Measurements from ENCODE around the gene SORCS3. TPM values are rescaled to one million over a fixed set of nuclear protein-coding genes. Genes with fewer than 3 reads are reported as not detected.
A peak's percentile ranks its signal among the peaks of the same experiment; 100 is the strongest.

SORCS3 gene
- polyA plus RNA-seq, 1 donor = not detected

DNA sequence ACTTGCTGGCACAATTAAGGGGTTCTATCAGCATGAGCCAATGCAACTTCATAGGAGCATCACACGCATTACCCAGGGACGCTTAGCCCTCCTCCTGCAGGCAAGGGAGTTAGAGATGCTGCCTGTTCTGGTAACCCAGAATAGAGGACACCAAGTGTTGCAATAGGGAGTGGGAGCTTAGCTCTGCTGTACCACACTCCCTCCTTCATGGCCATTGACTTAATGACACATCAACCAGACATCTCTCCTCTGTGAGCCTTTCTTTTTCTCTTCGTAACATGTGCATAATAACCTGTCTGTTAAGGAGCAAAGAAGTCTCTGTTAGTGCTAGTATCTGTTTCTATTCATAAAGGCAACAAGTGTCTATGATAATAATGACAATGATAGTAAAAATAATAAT, 282.4 kb downstream of the SORCS3 start:
- no peak for DNase-seq

DNA sequence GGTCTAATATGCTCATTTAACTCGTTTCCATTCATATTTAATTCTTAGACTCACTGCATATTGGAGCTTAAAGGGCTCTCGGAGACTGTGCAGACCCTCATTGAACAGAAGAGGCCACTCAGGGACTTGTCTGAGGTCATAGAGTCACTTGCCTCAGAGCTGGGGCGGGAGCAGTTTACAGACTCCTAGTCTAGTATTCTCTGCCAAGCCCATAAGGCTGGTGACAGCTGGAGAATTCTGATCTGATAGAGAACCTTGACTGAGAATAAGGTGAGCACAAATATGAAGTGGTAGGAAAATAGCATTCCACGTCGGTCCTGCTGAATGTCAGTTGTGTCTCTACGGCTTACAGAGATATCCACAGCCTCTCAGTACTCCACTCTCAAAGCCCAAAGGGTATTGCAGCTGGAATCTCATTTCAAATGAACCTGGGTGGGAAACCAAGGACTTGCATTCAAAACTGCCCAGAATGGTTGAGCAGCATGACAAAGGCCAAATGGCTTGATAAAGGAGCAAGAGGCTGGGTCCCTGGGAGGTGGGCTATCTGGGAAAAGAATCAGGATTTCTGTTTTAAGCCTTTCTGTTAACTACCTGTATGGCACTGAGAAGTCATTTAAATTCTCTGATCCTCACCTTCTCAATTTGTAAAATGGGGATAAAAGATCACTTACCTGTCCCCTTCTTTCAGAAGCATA, 283.2 kb downstream of the SORCS3 start:
- DNase-seq = no peak

GRCh38 chr10:104925232-104925851, 284.3 kb downstream of the SORCS3 start:
- no peak for DNase-seq

DNA sequence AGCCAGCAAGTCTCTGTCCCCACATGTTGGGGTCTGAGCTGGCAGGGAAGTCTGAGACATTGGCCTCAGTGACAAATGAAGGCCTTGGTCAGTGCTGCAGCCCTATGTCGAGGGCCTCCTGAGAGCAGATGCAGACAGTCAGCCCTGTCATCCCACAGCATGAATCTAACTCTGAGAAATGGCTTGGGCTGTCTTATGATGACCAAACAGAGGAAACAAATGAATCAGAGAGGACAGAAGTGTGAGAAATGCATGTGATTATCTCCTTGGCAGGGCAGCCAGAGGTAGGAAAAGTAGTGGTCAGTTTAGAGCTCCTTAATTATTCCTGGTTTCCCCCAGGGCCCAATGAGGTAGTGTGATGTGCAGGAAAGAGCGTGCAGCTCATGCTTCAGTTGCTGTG, 287.6 kb downstream of the SORCS3 start:
- no peak for DNase-seq

GRCh38 chr10:104931612-104932134, 290.6 kb downstream of the SORCS3 start:
- DNase-seq = peak; percentile 6

GRCh38 chr10:104935656-104936055, 294.6 kb downstream of the SORCS3 start:
- DNase-seq = no peak

DNA sequence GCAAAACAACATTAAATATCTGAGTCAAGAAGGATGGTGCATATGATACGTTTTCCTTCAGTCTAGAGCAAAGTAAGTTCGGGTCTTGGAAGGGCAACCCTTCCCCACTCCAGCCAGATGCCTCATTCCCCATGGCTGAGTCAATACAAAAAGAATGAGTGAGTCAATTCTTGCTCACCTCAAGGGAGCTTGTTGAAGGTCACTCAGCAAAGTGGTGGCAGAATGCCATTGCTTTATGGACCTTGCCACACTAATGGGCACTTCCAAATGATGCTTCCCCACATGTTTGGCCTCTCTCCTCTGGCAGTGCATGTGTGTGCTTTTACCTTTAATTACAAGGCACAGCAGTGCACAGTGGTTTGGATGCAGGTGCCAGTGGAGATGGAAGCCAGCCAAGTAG, 296.5 kb downstream of the SORCS3 start:
- DNase-seq = no peak

DNA sequence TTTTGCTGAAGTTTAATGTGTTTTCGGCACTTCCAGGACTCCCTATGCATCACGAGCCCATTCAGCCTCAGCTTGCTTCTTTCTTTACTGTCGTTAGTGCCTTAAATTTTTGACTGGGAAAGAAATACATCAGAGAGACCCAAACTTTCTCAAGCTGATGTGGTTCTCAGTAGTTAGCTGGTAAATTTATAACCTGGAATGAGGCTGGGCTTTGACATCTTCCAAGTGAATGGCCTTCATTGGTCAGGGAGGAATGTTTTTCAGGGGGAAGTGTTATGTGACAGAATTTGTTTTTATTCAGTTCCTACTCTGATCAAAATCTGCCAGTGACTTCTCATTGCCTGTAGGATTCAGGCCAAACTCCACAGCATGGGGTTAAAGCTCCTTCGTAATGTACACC, 296.9 kb downstream of the SORCS3 start:
- no peak for DNase-seq

- no peak for DNase-seq
These were observed 300.6 kb downstream of the SORCS3 start for GRCh38 chr10:104941662-104942061.

GRCh38 chr10:104947314-104947713, 306.2 kb downstream of the SORCS3 start:
- no peak for DNase-seq

GRCh38 chr10:104957178-104957841, 316.2 kb downstream of the SORCS3 start:
- no peak for DNase-seq

- DNase-seq = no peak
These were observed 325.6 kb downstream of the SORCS3 start for GRCh38 chr10:104966563-104967297.

GRCh38 chr10:104980368-104980767, 339.3 kb downstream of the SORCS3 start:
- no peak for DNase-seq

DNA sequence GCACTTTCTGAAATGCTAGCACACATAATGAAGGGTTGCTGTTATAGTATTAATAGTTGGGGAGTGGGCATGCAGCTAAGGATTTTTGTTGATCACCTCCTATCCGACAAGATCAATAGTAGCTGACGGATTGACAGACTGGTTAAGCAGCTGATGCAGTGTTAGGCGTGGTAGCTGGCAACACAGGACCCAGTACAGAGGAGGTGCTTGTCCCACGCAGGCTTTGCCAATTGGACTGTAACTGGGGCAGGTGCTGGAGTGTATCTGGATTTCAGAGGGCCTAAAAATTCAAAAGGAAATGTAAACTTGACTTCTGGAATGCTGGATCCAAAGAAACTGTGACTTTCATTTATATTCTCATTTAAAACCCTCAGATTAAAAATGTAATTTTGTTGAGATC, 340.9 kb downstream of the SORCS3 start:
- no peak for DNase-seq

DNA sequence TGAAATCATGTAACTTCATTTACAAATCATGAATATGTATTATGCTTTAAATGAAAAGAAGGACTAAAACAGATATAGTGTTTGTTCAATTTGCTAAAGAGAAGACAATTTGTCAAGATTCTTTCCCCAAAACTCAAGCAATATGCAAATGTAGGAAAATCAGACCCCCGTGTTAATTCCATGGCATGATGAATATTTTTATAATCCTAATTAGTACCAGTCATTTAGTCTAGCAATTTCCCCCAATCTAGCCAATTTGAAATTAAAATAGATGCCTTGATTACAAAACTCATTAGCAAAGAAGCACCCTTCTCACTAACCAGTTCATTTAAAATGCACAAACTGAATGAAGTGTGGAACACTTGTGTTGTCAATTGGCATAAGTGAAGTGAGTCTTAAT, 347.6 kb downstream of the SORCS3 start:
- DNase-seq = no peak

DNA sequence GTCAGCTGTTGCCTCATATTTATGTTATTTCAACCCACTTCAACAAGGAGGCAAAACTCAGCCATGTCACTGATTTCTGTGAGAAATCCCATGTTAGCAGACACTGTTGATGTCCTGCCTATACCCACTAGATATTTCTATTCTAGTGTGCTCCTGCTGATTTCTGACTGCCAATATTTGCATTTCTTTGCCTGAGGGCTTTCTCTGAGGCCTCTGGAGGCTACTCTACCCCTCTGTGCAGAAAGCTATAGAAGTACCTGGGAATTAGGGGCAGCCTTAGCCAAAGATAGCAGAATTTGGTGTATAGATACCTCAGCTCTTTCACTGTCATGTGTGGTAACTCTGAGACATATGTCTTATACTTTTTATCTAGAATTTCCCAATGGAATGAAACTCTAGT, 348.8 kb downstream of the SORCS3 start:
- no peak for DNase-seq

- DNase-seq = no peak
These were observed 352.0 kb downstream of the SORCS3 start for GRCh38 chr10:104993085-104993484.

- DNase-seq = no peak
These were observed 360.2 kb downstream of the SORCS3 start for GRCh38 chr10:105001269-105001668.

GRCh38 chr10:105010411-105011121, 369.5 kb downstream of the SORCS3 start:
- DNase-seq = no peak

- no peak for DNase-seq
These were observed 376.0 kb downstream of the SORCS3 start for GRCh38 chr10:105017116-105017515.

DNA sequence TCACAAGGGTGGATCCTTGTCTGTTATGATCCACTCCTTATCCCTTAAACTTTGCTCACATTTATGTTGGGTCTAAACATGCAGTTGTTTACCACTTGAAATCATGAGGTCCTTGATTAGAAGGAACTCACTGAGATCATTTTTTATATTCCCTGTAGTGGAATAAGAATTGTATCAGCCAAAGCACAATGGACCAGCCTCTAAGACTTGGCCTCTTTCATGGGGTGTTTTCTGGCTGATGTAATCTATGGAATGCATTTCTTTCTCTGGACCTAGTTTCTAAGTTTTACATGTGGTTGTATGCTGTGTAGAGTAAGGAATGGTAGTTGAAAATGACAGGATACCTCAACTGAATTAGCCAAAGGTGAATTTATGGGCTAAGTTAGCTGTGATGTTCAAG, 376.6 kb downstream of the SORCS3 start:
- DNase-seq = no peak

All from hindlimb muscle (tissue), 1 donor.